Measurements from ENCODE around the gene MRPL23. TPM values are rescaled to one million over a fixed set of nuclear protein-coding genes. Genes with fewer than 3 reads are reported as not detected.

Gene MRPL23
- total RNA-seq, 1 donor from 2014 or later: 102 TPM

GRCh38 chr11:1943977-1944376 is 3.2 kb upstream of the MRPL23 start:
- DNase-seq (peak; percentile 25), ATAC-seq (no peak)
- intact Hi-C loops (cut with micrococcal nuclease): no loop called here

DNA sequence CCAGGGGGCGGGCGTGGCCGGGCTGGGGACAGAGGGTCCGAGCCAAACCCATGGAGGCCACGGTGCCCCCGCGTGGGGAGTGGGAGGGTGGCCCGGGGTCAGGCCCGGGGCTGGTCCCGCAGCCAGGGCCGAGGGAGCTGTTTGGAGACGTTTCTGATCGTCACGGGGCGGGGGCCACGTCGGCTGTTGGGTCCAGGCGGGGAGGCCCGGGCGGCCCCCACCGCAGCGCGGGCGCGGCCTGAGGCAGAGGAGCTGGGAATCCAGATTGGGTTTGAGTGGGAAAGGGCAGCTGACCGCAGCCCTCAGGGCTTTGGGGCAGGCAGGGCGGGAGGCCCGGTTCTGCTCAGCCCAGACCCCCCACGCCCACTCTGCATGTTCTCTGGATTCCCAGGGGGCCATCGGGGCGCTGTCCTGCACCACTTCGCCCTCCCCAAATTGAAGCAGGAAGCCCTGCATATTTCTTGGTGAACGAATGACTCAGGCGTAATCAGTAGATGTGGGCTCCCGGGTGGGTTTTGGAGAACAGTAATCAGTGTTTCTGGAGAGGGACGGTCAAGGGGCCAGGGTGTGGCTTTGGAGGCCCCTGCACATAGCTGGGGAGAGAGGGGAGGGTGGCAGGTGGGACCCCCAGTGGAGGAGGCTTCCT is 583 bp downstream of the MRPL23 start:
- peak; percentile 54 for ATAC-seq
- no peak for DNase-seq
- intact Hi-C loops (cut with micrococcal nuclease): no loop called here

- DNase-seq (peak; percentile 60), ATAC-seq (peak; percentile 58)
- intact Hi-C loops (cut with micrococcal nuclease): no loop called here
These were observed 1.3 kb downstream of the MRPL23 start for GRCh38 chr11:1948389-1948788.

DNA sequence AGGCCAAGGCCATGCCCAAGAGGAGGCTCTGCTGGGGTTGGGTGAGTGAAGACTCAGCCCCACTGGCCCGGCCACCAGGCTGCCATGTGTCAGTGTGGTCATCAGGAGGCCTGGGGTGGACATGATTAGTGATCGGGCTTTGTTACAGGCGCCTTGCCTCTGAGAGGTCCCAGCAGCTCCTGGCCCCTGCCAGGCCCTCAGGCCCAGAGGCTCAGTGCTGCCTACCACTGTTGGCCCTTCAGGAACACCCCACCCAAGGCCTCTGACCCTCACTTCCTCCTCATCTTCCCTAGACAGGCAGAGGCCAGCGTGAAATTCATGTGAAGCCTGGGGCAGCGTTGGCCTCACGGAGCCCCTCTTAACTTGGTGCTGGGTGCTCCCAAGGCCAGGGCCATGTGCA is 2.2 kb downstream of the MRPL23 start:
- intact Hi-C loops (cut with micrococcal nuclease): no loop called here
- DNase-seq (peak; percentile 29), ATAC-seq (no peak)

DNA sequence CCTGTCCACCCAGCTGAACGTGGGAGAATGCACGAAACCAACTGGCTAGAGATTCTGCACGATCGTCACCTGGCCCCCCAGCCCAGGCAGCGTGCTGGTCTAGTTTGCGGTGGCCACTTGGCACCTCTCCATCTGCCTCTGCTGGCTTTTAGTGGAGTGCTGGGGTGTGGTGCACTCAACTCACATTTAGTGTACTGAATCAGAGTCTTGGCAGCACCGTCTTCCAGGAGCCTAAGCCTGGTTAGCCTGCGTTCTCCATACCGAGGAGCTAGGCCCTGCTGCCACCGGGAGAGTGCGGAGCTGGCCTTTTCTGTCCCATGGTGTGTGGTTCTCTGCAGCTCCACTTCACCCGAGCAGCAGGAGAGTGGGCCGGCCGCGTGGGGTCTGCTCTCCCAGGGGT is 2.8 kb downstream of the MRPL23 start:
- no peak for ATAC-seq
- DNase-seq: no peak
- intact Hi-C loops (cut with micrococcal nuclease): no loop called here

GRCh38 chr11:1952806-1953482 is 5.8 kb downstream of the MRPL23 start:
- no peak for ATAC-seq
- DNase-seq: peak; percentile 18

GRCh38 chr11:1953489-1954266 is 6.5 kb downstream of the MRPL23 start:
- intact Hi-C loops (cut with micrococcal nuclease): no loop called here
- ATAC-seq (peak; percentile 77), DNase-seq (peak; percentile 60)

More at GRCh38 chr11:1952806-1953482, 5.8 kb downstream of the MRPL23 start:
- intact Hi-C loops (cut with micrococcal nuclease): no loop called here

DNA sequence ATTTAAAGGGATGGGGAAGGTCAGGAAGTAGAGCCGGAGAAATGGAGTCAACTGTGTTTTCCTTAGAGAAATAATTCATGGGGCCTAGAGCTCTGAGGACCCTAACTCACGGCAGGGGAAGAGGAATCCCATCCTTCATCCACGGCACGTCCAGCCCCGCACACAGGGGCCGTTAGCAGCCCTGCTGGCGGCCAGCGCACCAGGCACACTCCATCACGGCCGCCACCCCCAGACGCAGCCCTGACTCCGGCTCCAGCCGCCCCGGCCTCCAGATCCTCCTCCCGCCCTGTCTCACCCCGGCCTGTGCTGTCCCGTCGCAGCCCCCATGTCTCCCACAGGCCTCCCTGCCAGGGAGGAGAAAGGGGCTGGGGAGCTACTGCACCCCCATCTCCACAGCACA is 11.2 kb downstream of the MRPL23 start:
- DNase-seq: no peak
- intact Hi-C loops (cut with micrococcal nuclease): no loop called here
- no peak for ATAC-seq

- DNase-seq (peak; percentile 6), ATAC-seq (no peak)
- intact Hi-C loops (cut with micrococcal nuclease): no loop called here
These were observed 12.7 kb downstream of the MRPL23 start for GRCh38 chr11:1959786-1960185.

DNA sequence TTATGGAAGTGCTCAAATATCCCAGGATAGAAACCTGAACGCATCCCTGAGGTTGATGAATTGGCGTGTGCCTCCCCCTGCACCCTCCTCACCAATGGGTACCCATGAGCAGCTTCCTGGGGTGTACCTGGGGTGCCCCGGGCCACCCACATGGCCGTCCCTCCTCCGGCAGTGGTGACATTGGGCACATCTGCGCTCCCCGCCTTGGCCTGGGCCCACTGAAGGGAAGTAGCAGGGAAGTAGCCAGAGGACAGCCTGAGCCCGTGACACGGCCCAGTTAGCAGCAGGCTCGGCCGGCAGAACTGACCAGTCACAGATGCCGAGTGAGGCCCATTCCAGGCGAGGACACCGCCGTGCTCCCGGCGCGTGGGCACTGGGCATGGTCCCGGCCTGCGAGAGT is 16.7 kb downstream of the MRPL23 start:
- DNase-seq (no peak), ATAC-seq (no peak)
- intact Hi-C loops (cut with micrococcal nuclease): no loop called here

- intact Hi-C loops (cut with micrococcal nuclease): no loop called here
- no peak for DNase-seq
- no peak for ATAC-seq
These were observed 17.2 kb downstream of the MRPL23 start for GRCh38 chr11:1964348-1964747.

- intact Hi-C loops (cut with micrococcal nuclease): no loop called here
- DNase-seq (no peak), ATAC-seq (no peak)
These were observed 17.8 kb downstream of the MRPL23 start for GRCh38 chr11:1964955-1965354.

- intact Hi-C loops (cut with micrococcal nuclease): no loop called here
- ATAC-seq (peak; percentile 52), DNase-seq (peak; percentile 42)
These were observed 19.4 kb downstream of the MRPL23 start for GRCh38 chr11:1966531-1966930.

DNA sequence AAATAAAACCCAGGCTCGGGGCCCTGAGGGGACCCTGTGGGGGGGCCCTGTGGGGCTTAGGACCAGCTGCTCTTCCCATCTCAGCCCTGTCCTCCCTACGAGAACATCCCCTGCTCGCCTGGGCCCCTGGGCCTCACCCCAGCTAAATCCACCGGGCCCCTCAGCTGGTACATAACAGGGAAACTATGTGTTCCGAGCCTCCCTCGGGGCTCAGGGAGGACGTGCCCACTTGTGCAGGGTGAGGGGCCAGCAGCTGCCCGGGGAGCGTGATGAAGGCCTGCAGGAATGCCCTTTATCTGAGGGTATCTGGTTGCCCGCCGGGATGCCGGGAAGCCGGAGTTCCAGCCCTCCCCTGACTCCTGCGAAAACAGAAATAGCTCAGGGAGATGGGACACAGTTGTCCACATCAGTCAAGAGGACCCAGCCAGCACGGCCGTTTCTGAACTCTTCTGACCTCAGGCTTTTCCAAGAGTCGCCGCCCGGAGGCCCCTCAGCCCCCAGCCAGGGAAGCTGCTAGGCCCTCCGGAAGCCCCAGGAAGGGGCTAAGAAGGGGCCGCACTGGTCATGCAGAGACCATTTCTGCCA is 20.6 kb downstream of the MRPL23 start:
- ATAC-seq (peak; percentile 60), DNase-seq (peak; percentile 27)

GRCh38 chr11:1968454-1969002 is 21.4 kb downstream of the MRPL23 start:
- DNase-seq (peak; percentile 25), ATAC-seq (peak; percentile 60)
- intact Hi-C loops (cut with micrococcal nuclease): no loop called here

More for the DNA sequence above, 20.6 kb downstream of the MRPL23 start:
- intact Hi-C loops (cut with micrococcal nuclease): no loop called here

GRCh38 chr11:1969035-1969434 is 21.9 kb downstream of the MRPL23 start:
- intact Hi-C loops (cut with micrococcal nuclease): no loop called here
- DNase-seq (no peak), ATAC-seq (peak; percentile 65)

GRCh38 chr11:1969776-1970175 is 22.6 kb downstream of the MRPL23 start:
- ATAC-seq (no peak), DNase-seq (no peak)
- intact Hi-C loops (cut with micrococcal nuclease): no loop called here

DNA sequence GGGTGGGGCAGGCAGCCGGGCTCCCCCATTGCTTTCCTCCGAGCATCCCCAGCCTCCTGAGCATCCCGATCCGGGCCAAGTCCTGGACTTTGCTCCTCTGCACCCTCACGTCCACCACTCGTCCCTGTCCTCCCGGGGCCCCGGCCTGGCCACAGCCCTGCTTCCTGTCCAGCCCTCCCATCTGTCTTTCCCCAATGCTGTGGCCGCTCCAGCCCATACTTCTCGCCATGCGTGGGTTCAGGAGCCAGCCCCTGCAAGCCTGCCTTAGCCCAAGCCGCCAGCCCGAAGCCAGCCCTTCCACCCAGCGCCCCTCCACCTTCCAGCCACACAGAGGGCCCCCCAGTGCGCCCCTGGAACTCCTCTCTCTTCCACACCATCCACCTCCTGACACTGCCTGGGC is 23.8 kb downstream of the MRPL23 start:
- DNase-seq (peak; percentile 11), ATAC-seq (no peak)
- intact Hi-C loops (cut with micrococcal nuclease): no loop called here

DNA sequence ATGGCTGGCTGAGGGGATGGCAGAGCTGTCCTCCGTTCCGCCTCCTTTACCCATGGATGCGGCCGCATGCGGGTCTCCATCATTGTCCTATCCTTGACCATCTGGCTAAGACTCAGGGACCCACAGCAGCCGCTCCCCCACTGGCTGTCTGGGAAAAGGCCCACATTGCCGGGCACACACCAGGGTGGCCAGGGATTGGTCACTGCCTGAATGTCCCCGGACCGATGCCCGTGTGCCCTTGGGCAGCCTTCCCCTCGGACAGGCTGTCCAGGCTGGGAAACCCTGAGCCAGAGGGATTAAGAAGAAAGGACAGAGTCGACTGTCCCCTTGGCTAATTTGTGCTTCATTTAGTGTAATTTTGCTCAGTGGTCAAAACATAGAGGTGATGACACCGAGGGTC is 28.1 kb downstream of the MRPL23 start:
- ATAC-seq: no peak
- intact Hi-C loops (cut with micrococcal nuclease): no loop called here
- no peak for DNase-seq

Measured in left ventricle myocardium superior (tissue), 1 donor.